Activated CD8-positive, alpha-beta memory T cell treated with anti-CD3 and anti-CD28 coated beads for 36 hours (primary cell): ENCODE data around the gene TOMM20L. TPM values are rescaled to one million over a fixed set of nuclear protein-coding genes. Genes with fewer than 3 reads are reported as not detected.
"Not testable (repeated sequence)": the region's sequence is repeated elsewhere in the genome, so short reads cannot be mapped to it uniquely, and the experiment has no call there.

ENCODE experiments used
- CTCF ChIA-PET: fragments of 350-600 bp; sonication (Branson Sonifier 250); formaldehyde crosslinking; loops from one replicate; lab custom pipeline; 2021; ENCODE audit warnings: antibody characterized with exemption; lab: Charles Lee
- POLR2A ChIA-PET: fragments of 350-600 bp; sonication (Branson Sonifier 250); formaldehyde crosslinking; loops from one replicate; lab custom pipeline; 2021; ENCODE audit warnings: antibody characterized with exemption; lab: Charles Lee
- total RNA-seq, 2 experiments: library from RNA; stranded (reverse); gene quantifications; one replicate each; pipeline ENCODE4 v1.2.3, GENCODE V29; 2021

Gene TOMM20L
- not detected for total RNA-seq

DNA sequence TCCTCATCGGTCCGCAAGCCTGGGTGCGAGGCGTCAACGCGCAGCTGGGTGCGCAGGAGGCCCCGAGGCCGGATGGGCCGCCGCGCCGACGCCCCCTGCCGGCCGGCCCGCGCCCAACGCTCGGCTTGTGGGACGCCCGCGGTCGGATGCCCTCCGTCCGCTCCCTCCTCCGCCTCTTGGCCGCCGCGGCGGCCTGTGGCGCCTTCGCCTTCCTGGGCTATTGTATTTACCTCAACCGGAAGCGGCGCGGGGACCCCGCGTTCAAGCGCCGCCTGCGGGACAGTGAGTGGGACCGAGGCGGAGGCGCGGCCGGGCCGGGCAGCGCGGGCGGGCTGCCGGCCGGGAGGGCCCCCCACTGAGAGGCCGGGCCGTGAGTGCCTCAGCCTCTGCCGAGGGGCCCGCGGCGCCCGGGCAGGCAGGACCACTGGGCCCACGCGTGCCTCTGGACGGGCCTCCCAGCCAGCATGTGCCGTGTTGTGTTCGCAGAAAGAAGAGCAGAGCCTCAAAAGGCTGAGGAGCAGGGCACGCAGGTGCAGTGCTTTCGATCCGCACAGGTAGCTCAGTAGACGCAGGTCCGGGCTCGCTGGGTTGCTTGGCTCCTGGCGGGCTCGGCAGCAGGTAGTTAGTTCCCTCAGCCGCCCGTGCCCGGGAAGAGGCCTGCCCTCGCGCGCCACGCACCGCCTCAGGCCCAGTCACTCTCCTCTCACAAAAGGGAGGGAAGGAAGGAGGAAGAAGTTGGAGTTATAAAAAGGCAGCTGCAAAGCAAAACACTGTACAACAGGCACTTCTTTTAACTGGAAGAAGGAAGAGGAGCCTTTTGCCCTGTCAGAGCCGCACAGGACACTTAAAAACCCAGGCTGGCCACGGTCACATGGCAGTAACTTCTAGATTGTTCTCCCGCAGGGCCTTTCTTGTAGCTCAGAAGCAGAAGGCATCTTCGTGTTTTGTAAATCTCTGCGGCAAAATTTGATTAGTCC, at the start of gene TOMM20L:
TOMM20L (plus strand) TSS at position 119 of the 977 bp plus-strand sequence; CDS start at position 147, 28 bp downstream.
- ChIA-PET POLR2A (interaction anchor here (0.6 to 1.4 kb wide), 3 partner anchors 21 to 98 kb away, joined by 3 read pairs; partner anchors contain the start of gene ARID4A), CTCF (interaction anchor here (0.6 to 1.5 kb wide), 4 partner anchors 9 to 39 kb away, joined by 3 to 4 read pairs (median 3); no protein-coding TSS in a partner anchor)

DNA sequence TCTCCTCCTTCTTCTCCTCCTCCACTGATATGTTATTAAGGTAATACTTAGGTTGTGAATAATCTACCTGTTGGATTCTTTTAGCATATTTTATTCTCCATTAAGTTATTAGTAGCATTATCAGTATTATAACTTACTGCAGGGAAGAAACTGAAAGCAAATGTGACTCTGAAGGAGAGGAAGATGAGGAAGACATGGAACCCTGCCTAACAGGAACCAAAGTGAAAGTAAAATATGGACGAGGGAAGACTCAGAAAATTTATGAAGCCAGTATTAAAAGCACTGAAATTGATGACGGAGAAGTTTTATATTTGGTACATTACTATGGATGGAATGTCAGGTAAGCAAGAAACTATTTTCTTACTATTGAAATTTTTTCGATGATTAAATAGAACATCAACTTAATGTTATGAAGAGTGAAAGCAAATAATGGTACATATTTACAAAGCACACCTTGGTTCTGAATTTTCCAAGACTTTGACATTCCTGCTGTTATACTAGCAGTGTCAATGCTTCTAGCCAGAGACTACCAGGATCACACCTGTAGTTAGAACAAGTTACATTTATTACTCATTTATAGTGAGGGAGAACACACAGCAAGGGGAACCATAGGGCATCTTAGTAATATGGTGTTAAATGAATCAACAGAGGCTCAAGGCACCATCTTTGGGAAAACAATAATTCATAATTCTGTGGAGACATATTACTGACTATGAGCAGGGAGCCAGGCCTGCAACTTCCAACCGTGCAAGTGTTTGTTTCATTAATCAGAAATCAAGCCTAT, 42.0 kb upstream of the TOMM20L start:
- ChIA-PET POLR2A (no interaction called here), CTCF (no interaction called here)

DNA sequence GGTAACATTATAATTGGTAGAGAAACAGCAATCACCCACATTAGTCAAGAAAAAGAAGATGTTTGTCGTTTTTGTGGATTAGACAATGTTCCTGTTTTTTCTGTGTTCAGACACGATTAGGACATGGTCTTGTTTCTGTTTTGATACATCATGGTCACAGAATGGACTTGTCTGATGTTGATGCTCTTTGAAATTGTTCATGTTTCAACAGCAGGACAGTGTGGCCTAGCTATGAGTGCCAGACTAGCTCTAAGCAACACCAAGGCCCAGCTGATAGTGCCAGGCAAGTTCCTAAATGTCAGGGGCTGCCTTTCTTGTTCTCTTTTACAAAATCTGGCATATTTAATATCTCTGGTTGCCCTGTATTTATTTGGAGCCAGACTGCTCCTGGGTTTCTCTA, 40.9 kb upstream of the TOMM20L start:
- CTCF ChIA-PET, result no interaction called here
- POLR2A ChIA-PET, result no interaction called here

DNA sequence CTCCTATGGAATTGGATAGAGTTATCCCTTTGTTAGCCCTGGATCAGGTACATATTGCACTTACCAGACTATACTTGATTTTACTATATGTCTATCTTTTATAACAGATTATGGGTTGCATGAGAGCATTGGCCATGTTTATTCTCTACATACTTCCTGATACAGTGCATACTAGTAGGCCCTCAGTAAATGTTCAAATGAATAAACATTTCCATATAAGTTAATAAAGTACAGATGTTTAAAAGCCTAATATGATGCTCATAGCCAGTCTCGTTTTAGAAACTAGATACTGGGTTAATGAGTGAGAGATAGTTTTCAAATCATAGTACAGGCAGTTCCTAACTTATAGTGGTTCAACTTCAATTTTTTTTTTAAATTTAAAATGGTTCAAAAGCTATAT, 39.5 kb upstream of the TOMM20L start:
- ChIA-PET POLR2A (no interaction called here), CTCF (interaction anchor here (0.6 to 0.7 kb wide), 2 partner anchors 55 to 771 kb away, joined by 3 to 4 read pairs; no protein-coding TSS in a partner anchor)

DNA sequence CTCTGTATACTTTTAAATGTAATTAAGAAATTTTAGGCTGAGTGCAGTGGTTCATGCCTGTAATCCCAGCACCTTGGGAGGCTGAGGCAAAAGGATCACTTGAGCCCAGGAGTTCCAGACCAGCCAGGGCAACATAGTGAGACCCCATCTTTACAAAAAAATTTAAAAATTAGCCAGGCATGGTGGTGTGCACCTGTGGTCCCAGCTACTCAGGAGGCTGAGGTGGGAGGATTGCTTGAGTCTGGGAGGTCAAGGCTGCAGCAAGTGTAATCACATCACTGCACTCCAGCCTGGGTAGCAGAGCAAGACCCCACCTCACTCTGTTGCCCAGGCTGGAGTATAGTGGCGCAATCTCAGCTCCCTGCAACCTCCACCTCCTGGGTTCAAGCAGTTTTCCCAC, 33.5 kb upstream of the TOMM20L start:
- CTCF ChIA-PET, POLR2A ChIA-PET: not testable (repeated sequence)

DNA sequence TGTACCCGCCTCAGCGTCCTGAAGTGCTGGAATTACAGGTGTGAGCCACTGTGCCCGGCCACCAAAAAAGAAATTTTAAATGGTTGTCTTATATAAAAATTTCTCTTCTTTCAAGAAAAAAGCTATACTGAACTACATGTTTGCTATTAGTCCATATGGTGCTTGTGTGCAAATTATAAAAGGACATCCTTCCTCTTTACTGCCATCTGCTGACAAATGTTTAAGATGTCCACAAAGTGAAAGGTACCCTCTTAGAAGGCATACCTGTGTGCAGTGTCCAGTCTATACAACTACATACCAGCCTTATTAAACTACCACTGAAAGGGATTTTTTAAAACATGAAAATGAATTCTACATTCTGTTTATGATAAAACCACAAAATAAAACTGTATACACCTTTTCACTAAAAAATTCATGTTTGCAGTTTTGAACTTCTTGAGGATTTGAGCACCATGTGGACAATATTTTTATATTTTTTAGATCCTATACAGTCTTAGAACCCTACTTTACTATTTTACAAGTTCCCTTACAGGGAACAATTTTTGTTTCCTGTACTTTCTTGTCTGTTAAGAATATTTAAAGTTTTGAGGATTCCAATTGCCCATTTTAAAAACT, 32.8 kb upstream of the TOMM20L start:
- ChIA-PET POLR2A (no interaction called here), CTCF (no interaction called here)

DNA sequence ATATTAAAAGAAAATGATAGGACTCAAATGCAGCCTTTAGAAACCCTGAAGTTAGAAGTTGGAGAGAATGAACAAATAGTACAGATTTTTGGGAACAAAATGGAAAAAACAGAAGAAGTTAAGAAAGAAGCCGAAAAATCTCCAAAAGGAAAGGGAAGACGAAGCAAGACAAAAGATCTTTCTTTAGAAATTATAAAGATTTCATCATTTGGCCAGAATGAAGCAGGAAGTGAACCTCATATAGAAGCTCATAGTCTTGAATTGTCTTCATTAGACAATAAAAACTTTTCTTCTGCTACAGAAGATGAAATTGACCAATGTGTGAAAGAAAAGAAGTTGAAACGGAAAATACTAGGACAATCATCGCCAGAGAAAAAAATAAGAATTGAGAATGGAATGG, 31.4 kb upstream of the TOMM20L start:
- ChIA-PET POLR2A (no interaction called here), CTCF (no interaction called here)

DNA sequence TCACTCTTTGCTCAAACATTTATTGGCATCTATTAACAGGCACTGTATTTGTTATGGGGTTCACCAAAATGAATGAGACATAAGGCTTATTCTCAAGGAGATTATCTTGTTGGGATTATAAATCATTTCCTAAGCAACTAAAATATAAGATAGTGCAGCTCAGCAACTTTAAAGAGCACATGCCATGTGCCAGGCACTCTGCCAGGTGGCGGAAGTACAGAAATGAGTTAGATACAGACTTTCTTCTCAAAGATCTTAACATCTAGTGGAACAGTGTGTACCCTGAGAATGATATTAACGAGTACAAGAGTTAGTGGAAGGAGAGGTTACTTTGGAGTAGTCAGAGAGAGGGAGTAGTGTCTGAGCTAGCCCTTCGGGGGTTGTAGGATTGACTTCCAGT, 28.4 kb upstream of the TOMM20L start:
- POLR2A ChIA-PET, result no interaction called here
- CTCF ChIA-PET, result no interaction called here

DNA sequence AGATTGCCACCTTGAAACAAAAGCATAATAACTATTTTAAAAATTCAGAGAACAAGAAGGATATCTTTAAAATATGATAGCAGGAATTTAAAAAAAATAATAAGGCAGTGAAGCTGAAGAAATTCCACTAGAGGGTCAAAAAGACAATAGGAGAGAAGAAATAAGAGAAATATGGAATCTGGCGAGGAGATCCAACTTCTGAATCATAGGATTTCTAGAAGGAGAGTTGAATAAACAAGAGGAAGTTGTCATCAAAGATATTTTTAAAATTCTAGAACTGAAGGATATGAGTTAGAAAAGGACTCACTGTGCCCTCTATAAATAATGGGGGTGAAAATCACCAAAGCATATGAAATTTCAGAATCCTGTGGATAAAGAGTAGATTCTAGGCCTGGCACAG, 26.8 kb upstream of the TOMM20L start:
- CTCF ChIA-PET, result no interaction called here
- POLR2A ChIA-PET, result no interaction called here

DNA sequence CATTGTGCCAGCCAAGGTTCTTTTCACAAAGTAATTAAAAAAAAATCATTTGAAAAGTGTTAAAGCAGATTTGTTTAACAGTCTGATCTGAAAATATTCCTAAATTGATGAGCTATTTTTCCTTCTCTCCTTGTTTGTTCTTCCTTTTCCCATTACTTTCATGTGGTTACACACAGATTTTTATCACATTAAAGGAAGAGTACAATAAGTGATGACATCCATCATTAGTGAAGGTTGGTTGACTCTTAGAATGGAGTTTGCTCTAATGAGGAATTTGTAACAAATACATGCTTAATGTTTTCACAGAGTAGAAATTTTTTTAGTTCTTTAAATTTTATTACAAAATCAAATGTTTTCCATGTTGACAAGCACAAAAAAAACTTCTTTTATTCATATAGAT, 18.9 kb upstream of the TOMM20L start:
- CTCF ChIA-PET, result no interaction called here
- POLR2A ChIA-PET, result no interaction called here

DNA sequence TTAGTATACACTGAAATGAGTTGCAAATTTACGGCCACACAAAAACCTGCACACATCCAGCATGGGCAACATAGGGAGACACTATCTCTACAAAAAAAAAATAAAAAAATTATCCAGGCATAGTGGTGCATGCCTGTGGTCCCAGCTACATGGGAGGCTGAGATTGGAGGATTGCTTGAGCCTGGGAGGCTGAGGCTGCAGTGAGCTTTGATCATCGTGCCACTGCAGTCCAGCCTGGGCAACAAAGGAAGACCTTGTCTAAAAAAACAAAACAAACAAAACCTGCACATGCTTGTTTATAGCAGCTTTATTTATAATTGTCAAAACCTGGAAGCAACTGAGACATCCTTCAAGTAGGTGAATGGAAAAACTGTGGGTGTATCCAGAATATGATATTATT, 4.9 kb upstream of the TOMM20L start:
- CTCF ChIA-PET, result no interaction called here
- POLR2A ChIA-PET, result no interaction called here

DNA sequence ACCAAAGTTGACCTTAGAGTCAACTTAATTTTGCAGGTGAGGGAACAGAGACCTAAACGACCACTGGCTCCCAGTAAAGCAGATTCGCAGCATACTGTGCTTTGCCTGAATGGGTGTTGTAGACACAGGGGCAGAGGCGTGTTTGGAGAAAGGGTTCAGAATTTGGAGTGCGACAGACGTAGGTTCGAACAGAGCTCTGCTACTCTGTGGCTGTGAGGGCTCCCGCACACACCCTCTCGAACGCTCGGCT, 243 bp upstream of the TOMM20L start:
- ChIA-PET CTCF (interaction anchor here (1.0 to 1.5 kb wide), 2 partner anchors 10 to 11 kb away, joined by 3 read pairs; no protein-coding TSS in a partner anchor), POLR2A (no interaction called here)

DNA sequence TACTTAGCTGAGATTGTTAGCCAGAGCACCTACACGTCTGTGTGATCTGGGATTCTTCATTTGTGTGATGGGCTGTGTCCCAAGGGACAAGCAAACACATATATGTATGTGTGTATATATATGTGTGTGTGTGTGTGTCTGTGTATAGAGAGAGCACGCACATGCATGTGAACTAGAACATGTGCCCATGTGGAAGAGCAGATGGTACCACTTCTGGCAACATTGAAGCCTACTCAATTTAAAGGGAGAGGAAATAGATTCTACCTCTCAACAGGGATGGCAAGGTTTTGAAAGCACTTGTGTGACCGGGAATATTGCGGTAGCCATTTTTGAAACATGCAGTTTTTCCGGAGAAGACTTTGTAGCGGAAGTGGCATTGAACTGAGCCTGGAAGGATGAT, 1.4 kb downstream of the TOMM20L start:
- POLR2A ChIA-PET, result interaction anchor here (1.4 kb wide), 1 partner anchor 99 kb away, joined by 3 read pairs; the partner anchor contains the start of gene ARID4A
- CTCF ChIA-PET, result interaction anchor here (1.0 kb wide), 1 partner anchor 10 kb away, joined by 4 read pairs; no protein-coding TSS in a partner anchor

DNA sequence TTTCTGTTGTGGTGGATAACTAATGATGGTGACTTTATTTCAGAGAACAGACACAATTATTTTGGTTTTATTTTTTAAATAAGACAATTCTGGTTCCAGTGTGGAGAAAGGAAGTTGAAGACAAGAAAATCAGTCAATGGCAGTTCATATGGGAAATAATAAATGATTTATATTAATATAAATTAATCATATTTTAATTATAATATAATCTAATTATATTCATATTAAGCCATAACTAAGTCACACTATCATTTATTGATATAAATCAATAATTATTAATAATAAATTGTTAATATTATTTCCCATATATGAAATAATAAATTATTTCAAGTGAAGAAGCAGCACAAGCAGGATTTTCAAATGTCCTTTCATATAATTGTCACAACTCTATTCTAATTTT, 2.8 kb downstream of the TOMM20L start:
- ChIA-PET POLR2A (interaction anchor here (0.6 kb wide), 1 partner anchor 218 kb away, joined by 6 read pairs; no protein-coding TSS in a partner anchor), CTCF (no interaction called here)

DNA sequence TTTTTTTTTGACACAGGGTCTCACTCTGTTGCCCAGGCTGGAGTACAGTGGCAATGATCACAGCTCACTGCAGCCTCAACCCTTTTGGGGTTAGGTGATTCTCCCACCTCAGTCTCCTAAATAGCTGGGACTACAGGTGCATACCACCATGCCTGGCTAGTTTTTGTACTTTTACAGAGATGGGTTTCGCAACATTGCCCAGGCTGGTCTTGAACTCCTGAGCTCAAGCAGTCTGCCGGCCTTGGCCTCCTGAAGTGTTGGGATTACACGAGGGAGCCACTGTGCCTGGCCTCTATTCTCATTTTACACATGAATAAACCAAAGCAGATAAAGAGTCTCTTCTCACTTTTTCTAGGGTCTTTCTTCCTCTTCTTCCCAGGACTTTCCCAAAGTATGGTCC, 3.2 kb downstream of the TOMM20L start:
- CTCF ChIA-PET, result no interaction called here
- POLR2A ChIA-PET, result interaction anchor here (0.6 kb wide), 1 partner anchor 218 kb away, joined by 6 read pairs; no protein-coding TSS in a partner anchor

DNA sequence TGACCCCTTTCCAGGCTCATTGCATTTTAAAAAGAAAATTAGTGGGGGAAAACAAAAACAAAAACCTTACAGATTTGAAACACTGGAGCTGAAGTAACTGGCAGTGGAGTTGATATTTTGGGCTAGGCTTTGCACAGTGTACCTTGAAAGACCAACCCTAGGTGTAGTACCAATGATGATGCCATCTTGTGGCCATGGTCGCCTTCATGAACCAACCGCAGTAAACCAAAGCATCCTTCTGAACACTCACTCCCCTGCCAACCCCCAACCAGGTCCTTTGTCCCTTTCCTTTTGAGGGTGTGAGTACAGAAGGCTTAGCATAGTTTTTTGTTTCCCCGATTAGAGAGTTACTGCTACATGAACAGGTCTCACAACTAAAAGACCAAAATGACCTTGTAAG, 5.9 kb downstream of the TOMM20L start:
- ChIA-PET POLR2A (no interaction called here), CTCF (no interaction called here)

DNA sequence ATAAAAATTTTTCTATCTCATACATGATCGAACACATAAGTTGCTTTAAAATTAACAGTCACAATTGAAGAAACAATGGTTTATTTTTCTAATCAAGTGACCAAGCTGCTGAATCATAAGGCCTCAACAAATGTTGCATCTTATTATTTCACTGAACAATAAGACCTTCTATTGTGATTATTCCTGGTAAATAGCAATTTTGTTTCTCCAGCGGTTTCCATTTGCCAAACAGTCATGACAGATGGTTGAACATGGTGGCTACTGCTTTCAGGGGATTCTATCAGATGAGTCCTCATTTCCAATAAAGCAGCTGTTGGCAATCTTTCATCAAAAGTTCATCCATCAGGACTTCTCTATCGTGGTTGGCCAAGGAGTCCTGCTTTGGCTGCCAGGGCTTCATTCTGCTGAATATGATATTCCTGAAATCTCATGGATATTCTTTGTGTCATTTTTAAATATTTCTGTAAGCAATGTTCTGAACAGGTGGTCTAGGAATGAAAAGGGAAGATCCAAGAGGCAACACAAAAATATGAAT, 13.0 kb downstream of the TOMM20L start:
- POLR2A ChIA-PET, result interaction anchor here (0.6 kb wide), 1 partner anchor 14 kb away, joined by 3 read pairs; no protein-coding TSS in a partner anchor
- CTCF ChIA-PET, result no interaction called here

DNA sequence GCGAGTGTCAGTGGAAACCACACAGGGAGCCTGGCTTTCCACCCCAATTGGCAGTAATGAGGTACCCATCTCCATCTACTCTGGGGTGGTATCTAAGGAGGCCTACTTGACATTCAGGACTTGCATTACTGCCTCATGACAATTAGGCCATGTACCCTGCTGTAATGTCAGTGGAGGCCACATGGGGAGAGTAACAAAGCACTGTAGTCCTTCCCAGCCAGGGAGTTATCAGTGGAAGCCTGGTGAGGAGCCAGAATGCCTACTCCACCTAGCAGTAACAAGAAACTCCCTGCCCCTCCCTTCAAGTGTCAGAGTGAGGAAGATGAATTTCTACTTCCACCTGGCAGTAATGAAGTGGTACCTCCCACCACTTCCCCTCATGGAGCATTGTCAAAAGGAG, 19.1 kb downstream of the TOMM20L start:
- CTCF ChIA-PET, result no interaction called here
- POLR2A ChIA-PET, result no interaction called here
